ENCODE measurements around the gene TNP2.

The TNP2 gene

GRCh38 chr16:11240636-11241473, 28.3 kb downstream of the TNP2 start:
- DNase-seq (ENCODE audit: low spot score) = no peak

GRCh38 chr16:11239644-11240632, 29.2 kb downstream of the TNP2 start:
- no peak for DNase-seq (ENCODE audit: low spot score)

GRCh38 chr16:11238272-11239202, 30.6 kb downstream of the TNP2 start:
- no peak for DNase-seq (ENCODE audit: low spot score)

GRCh38 chr16:11236461-11237254, 32.5 kb downstream of the TNP2 start:
- no peak for DNase-seq (ENCODE audit: low spot score)

GRCh38 chr16:11235703-11235991, 33.5 kb downstream of the TNP2 start:
- no peak for DNase-seq (ENCODE audit: low spot score)

GRCh38 chr16:11234884-11235702, 34.0 kb downstream of the TNP2 start:
- no peak for DNase-seq (ENCODE audit: low spot score)

- no peak for DNase-seq (ENCODE audit: low spot score)
These were observed 35.3 kb downstream of the TNP2 start for GRCh38 chr16:11233727-11234376.

GRCh38 chr16:11232852-11233726, 36.0 kb downstream of the TNP2 start:
- DNase-seq (ENCODE audit: low spot score) = peak; percentile 76

GRCh38 chr16:11232302-11232851, 36.7 kb downstream of the TNP2 start:
- DNase-seq (ENCODE audit: low spot score) = no peak

- DNase-seq (ENCODE audit: low spot score) = no peak
These were observed 37.7 kb downstream of the TNP2 start for GRCh38 chr16:11231367-11231970.

- no peak for DNase-seq (ENCODE audit: low spot score)
These were observed 39.2 kb downstream of the TNP2 start for GRCh38 chr16:11229906-11230305.

GRCh38 chr16:11229432-11229831, 39.7 kb downstream of the TNP2 start:
- DNase-seq (ENCODE audit: low spot score) = no peak

GRCh38 chr16:11225677-11226549, 43.2 kb downstream of the TNP2 start:
- DNase-seq (ENCODE audit: low spot score) = no peak

GRCh38 chr16:11224894-11225676, 44.0 kb downstream of the TNP2 start:
- DNase-seq (ENCODE audit: low spot score) = no peak

- peak; percentile 47 for DNase-seq (ENCODE audit: low spot score)
These were observed 44.8 kb downstream of the TNP2 start for GRCh38 chr16:11224096-11224893.

All from hematopoietic multipotent progenitor cell treated with erythropoietin and hydrocortisone succinate and interleukin-3 and kit ligand, for 15 days (in vitro differentiated cells).